Measurements from ENCODE around the gene GABARAP.

GABARAP gene

DNA sequence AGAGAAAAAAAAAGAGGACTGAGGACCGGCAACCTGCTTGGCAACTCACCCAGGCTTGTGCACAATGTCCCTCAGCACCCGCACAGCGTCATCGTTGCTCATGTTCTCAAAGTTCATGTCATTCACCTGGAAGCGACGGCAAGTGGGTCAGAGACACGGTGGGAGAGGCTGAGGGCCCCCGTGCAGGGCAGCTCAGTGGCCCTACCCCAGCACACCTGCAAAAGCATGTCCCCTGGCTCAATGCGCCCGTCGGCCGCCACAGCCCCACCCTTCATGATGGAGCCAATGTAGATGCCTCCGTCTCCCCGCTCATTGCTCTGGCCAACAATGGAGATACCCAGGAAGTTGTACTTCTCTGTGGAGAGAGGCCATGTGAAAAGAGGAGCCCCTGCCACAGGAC, 13.3 kb downstream of the GABARAP start:
- Histone ChIP-seq H3K27ac (ENCODE audit: extremely low read depth, low read depth, low read length) (no peak overlapping the region), H3K36me3 (ENCODE audit: control insufficient read depth in 2 of 2, insufficient read depth in 1 of 2, low read length in 2 of 2) (peaks cover 18 to 76% of the 10 kb centered on the region in 2 experiments), H3K4me1 (ENCODE audit: control insufficient read depth, insufficient read depth, low read length) (no peaks in the 10 kb centered on the region), H3K9me3 (ENCODE audit: control insufficient read depth, insufficient read depth, low read depth, low read length) (no peaks in the 10 kb centered on the region), H3K4me3 (ENCODE audit: low read depth, low read length) (no peak overlapping the region)
- ChIA-PET POLR2A (no interaction called here), CTCF (no interaction called here)
- TF ChIP-seq, protein P1, sequence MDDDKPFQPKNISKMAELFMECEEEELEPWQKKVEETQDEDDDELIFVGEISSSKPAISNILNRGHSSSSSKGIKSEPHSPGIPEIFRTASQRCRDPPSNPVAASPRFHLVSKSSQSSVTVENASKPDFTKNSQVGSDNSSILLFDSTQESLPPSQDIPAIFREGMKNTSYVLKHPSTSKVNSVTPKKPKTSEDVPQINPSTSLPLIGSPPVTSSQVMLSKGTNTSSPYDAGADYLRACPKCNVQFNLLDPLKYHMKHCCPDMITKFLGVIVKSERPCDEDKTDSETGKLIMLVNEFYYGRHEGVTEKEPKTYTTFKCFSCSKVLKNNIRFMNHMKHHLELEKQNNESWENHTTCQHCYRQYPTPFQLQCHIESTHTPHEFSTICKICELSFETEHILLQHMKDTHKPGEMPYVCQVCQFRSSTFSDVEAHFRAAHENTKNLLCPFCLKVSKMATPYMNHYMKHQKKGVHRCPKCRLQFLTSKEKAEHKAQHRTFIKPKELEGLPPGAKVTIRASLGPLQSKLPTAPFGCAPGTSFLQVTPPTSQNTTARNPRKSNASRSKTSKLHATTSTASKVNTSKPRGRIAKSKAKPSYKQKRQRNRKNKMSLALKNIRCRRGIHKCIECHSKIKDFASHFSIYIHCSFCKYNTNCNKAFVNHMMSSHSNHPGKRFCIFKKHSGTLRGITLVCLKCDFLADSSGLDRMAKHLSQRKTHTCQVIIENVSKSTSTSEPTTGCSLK (tag by site-specific recombination; IDR thresholded peaks at IDR 0.05) = no peak
- TF ChIP-seq ZNF19 (tag by site-specific recombination; IDR thresholded peaks at IDR 0.05; ENCODE audit: low read depth) (no peak), ZNF133 (tag by site-specific recombination; IDR thresholded peaks at IDR 0.05) (no peak), ZNF16 (tag by site-specific recombination; IDR thresholded peaks at IDR 0.05; ENCODE audit: low read depth) (no peak)

DNA sequence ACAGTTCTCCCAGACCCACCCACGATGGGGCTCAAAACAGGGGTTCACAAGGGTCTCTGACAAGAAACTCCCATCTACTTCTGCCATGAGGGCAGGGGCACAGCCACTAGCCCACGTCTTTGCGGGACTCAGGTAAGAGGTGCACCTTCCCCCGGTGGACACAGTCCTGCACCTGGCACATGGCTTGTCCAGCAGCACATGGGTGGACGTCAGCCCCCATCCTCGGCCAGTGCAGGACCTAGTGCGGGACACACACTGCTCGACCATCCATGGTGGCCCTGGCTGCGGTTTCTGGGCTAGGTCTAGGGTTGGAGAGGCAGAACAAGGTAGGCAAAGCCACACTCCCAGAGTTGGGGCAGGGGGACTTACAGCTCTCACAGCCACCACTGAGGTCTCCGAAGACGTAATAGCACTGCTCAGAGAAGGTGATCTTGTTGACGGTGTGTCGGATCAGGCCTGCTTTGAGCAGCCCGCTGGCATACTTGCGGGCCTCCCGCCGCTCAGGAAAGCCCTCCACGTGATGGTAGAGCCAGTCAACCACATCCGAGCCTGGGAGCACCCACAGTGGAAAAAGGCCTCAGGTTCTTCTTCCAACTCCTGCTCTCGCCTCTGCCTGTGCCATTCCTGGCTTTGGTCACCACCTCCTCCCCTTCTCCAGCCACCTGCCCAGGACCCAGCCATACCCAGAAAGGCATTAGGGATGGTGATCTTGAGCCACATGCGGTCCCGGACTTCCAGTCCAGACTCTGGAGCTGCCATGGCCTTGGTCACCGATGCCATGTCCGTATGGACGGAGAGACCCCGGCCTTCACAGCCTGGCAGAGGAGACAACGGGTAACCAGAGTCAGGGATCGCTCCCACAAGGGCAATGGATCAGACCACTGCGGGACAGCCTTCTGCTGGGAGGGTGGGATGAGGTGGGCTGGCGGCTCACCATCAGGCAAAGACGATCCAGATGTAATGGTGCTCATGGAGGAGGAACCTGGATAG, 15.2 kb downstream of the GABARAP start:
- CTCF ChIA-PET = no interaction called here
- Histone ChIP-seq H3K9me3 (ENCODE audit: control insufficient read depth, insufficient read depth, low read depth, low read length) (no peaks in the 10 kb centered on the region), H3K36me3 (ENCODE audit: control insufficient read depth in 2 of 2, insufficient read depth in 1 of 2, low read length in 2 of 2) (peaks cover 26 to 91% of the 10 kb centered on the region in 2 experiments), H3K4me1 (ENCODE audit: control insufficient read depth, insufficient read depth, low read length) (no peaks in the 10 kb centered on the region), H3K4me3 (ENCODE audit: low read depth, low read length) (no peak overlapping the region), H3K27ac (ENCODE audit: extremely low read depth, low read depth, low read length) (no peak overlapping the region)
- POLR2A ChIA-PET = interaction anchor here (9.8 kb wide), 1 partner anchor 9 kb away, joined by 284 read pairs; the partner anchor contains the start of genes DVL2, GABARAP and PHF23
- TF ChIP-seq GLIS2 (tag by site-specific recombination; IDR thresholded peaks at IDR 0.05) (no peak), ZNF416 (tag by site-specific recombination; IDR thresholded peaks at IDR 0.05) (no peak), ZNF600 (tag by site-specific recombination; IDR thresholded peaks at IDR 0.05) (peak; percentile 80; the same call in 1 of the 2 replicates), KLF17 (tag by site-specific recombination; IDR thresholded peaks at IDR 0.05) (no peak), ZNF350 (tag by site-specific recombination; IDR thresholded peaks at IDR 0.05) (no peak), KLF9 (tag by site-specific recombination; IDR thresholded peaks at IDR 0.05; ENCODE audit: low read depth) (no peak), ZNF146 (tag by site-specific recombination; IDR thresholded peaks at IDR 0.05) (no peak), ZSCAN23 (tag by site-specific recombination; IDR thresholded peaks at IDR 0.05) (no peak)

GRCh38 chr17:7225711-7226331, 16.4 kb downstream of the GABARAP start:
- POLR2A ChIA-PET = interaction anchor here (0.6 to 9.8 kb wide), 2 partner anchors 11 to 93 kb away, joined by 5 to 284 read pairs; partner anchors contain the start of genes DVL2, GABARAP and PHF23
- Histone ChIP-seq H3K9me3 (ENCODE audit: control insufficient read depth, insufficient read depth, low read depth, low read length) (no peaks in the 10 kb centered on the region), H3K36me3 (ENCODE audit: control insufficient read depth in 2 of 2, insufficient read depth in 1 of 2, low read length in 2 of 2) (peaks cover 26 to 99% of the 10 kb centered on the region in 2 experiments), H3K4me1 (ENCODE audit: control insufficient read depth, insufficient read depth, low read length) (no peaks in the 10 kb centered on the region), H3K27ac (ENCODE audit: extremely low read depth, low read depth, low read length) (no peak overlapping the region), H3K4me3 (ENCODE audit: low read depth, low read length) (no peak overlapping the region)
- CTCF ChIA-PET = interaction anchor here (0.6 to 0.7 kb wide), 2 partner anchors 12 to 177 kb away, joined by 3 to 8 read pairs; no protein-coding TSS in a partner anchor
- TF ChIP-seq, protein P2, sequence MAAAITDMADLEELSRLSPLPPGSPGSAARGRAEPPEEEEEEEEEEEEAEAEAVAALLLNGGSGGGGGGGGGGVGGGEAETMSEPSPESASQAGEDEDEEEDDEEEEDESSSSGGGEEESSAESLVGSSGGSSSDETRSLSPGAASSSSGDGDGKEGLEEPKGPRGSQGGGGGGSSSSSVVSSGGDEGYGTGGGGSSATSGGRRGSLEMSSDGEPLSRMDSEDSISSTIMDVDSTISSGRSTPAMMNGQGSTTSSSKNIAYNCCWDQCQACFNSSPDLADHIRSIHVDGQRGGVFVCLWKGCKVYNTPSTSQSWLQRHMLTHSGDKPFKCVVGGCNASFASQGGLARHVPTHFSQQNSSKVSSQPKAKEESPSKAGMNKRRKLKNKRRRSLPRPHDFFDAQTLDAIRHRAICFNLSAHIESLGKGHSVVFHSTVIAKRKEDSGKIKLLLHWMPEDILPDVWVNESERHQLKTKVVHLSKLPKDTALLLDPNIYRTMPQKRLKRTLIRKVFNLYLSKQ (tag by site-specific recombination; IDR thresholded peaks at IDR 0.05; ENCODE audit: borderline replicate concordance) = no peak
- peak; percentile 91 for TF ChIP-seq GLIS2 (tag by site-specific recombination; IDR thresholded peaks at IDR 0.05)
